Thyroid gland (tissue), 4 donors: ENCODE measurements around the gene CAPG. TPM values are rescaled to one million over a fixed set of nuclear protein-coding genes. Genes with fewer than 3 reads are reported as not detected.

Source experiments
- DNase-seq, 2 donors: peaks; one replicate each; pipeline ENCODE4 v3.0.0-alpha.2; 2019
- H3K27ac ChIP-seq, 3 donors: fragments of 200-600 bp; sonication (generic); 1 replicate in 2 of 3; 2 replicates in 1 of 3; pipeline ENCODE4 v1.5.1; 2016 to 2019; ENCODE audit warnings: mild to moderate bottlenecking in 1 of 3, moderate library complexity in 1 of 3
- H3K27me3 ChIP-seq: fragments of 200-600 bp; sonication (generic); one replicate; pipeline ENCODE4 v1.5.1; 2019
- H3K36me3 ChIP-seq, 2 donors: fragments of 200-600 bp; sonication (generic); one replicate each; pipeline ENCODE4 v1.5.1; 2016 to 2019
- H3K4me1 ChIP-seq, 2 donors: fragments of 200-600 bp; sonication (generic); one replicate each; pipeline ENCODE4 v1.5.1; 2017 to 2019
- H3K4me3 ChIP-seq, 3 donors: fragments of 200-600 bp; sonication (generic); replicated peaks in 1 of 3; 1 replicate in 2 of 3; 2 replicates in 1 of 3; pipeline ENCODE4 v1.5.1; 2016; ENCODE audit warnings: mild to moderate bottlenecking in 1 of 3
- H3K9me3 ChIP-seq: fragments of 200-600 bp; sonication (generic); one replicate; pipeline ENCODE4 v1.5.1; 2017
- POLR2A ChIP-seq, 2 donors: fragments of 450-650 bp; IDR thresholded peaks; one replicate each; pipeline ENCODE4 v1.6.1; 2017; ENCODE audit warnings: antibody characterized with exemption in 2 of 2, mild to moderate bottlenecking in 2 of 2, moderate library complexity in 1 of 2
- WGBS, 2 donors: methylation state at CpG; one replicate each; pipeline ENCODE4 v1.1.5; 2017; 5-methylcytosine and 5-hydroxymethylcytosine counted together
- intact Hi-C: fragments of 100-400 bp; cut with DNase I; formaldehyde crosslinking; loops from one replicate; pipeline ENCODE4 v1.15.1; 2023
- total RNA-seq, 4 donors: library from RNA; depleted of rRNA; stranded (reverse); fragments of >200 nt; gene quantifications; one replicate each; pipeline ENCODE4 v1.2.3, GENCODE V29; 2016
- TF ChIP-seq, protein P1 (sequence below), 6 experiments: fragments of 200-600 bp in 3 of 6; fragments of 450-650 bp in 3 of 6; sonication (generic) in 3 of 6; IDR thresholded peaks; one replicate each; pipeline ENCODE4 v1.5.1; 2016 to 2019; ENCODE audit warnings: antibody characterized with exemption in 6 of 6, mild to moderate bottlenecking in 2 of 6, inconsistent platforms in 1 of 6, moderate library complexity in 1 of 6

The CAPG gene
- total RNA-seq, 4 donors from 2014 or later: 155 to 257 (median 225) TPM

GRCh38 chr2:85421260-85422071, 11.3 kb upstream of the CAPG start:
- Histone ChIP-seq H3K9me3 (no peaks in the 10 kb centered on the region), H3K4me3 (no peak overlapping the region), H3K27ac (peak overlapping the region; percentile 97 to 98 (median 98)), H3K36me3 (no peaks in the 10 kb centered on the region), H3K4me1 (peaks cover 44 to 50% of the 10 kb centered on the region in 2 donors), H3K27me3 (no peaks in the 10 kb centered on the region)
- TF ChIP-seq, protein P1, sequence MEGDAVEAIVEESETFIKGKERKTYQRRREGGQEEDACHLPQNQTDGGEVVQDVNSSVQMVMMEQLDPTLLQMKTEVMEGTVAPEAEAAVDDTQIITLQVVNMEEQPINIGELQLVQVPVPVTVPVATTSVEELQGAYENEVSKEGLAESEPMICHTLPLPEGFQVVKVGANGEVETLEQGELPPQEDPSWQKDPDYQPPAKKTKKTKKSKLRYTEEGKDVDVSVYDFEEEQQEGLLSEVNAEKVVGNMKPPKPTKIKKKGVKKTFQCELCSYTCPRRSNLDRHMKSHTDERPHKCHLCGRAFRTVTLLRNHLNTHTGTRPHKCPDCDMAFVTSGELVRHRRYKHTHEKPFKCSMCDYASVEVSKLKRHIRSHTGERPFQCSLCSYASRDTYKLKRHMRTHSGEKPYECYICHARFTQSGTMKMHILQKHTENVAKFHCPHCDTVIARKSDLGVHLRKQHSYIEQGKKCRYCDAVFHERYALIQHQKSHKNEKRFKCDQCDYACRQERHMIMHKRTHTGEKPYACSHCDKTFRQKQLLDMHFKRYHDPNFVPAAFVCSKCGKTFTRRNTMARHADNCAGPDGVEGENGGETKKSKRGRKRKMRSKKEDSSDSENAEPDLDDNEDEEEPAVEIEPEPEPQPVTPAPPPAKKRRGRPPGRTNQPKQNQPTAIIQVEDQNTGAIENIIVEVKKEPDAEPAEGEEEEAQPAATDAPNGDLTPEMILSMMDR (IDR thresholded peaks at IDR 0.05): no peak
- TF ChIP-seq POLR2A (IDR thresholded peaks at IDR 0.05): peak in 1 of 2 donors; percentile 2
- peak; percentile 77 to 81 for DNase-seq
- WGBS, 2 donors: 42 to 44% methylated on average over 13 of the region's 13 CpGs
- intact Hi-C loops: loop anchor here (2.0 kb wide), 1 partner anchor 129 kb away; no protein-coding TSS in a partner anchor

GRCh38 chr2:85420536-85421259, 10.5 kb upstream of the CAPG start:
- DNase-seq: peak; percentile 88 to 91
- Histone ChIP-seq H3K4me1 (peaks cover 46 to 56% of the 10 kb centered on the region in 2 donors), H3K9me3 (no peaks in the 10 kb centered on the region), H3K27ac (peak overlapping the region; percentile 97 to 98 (median 98)), H3K4me3 (no peak overlapping the region), H3K36me3 (no peaks in the 10 kb centered on the region), H3K27me3 (no peaks in the 10 kb centered on the region)
- 23 to 28% methylated on average over 19 to 22 of the region's 22 CpGs for WGBS, 2 donors
- TF ChIP-seq, protein P1 (IDR thresholded peaks at IDR 0.05): peak; percentile 99 to 100 (median 100)
- no peak for TF ChIP-seq POLR2A (IDR thresholded peaks at IDR 0.05)
- intact Hi-C loops: loop anchor here (2.0 kb wide), 1 partner anchor 130 kb away; no protein-coding TSS in a partner anchor

DNA sequence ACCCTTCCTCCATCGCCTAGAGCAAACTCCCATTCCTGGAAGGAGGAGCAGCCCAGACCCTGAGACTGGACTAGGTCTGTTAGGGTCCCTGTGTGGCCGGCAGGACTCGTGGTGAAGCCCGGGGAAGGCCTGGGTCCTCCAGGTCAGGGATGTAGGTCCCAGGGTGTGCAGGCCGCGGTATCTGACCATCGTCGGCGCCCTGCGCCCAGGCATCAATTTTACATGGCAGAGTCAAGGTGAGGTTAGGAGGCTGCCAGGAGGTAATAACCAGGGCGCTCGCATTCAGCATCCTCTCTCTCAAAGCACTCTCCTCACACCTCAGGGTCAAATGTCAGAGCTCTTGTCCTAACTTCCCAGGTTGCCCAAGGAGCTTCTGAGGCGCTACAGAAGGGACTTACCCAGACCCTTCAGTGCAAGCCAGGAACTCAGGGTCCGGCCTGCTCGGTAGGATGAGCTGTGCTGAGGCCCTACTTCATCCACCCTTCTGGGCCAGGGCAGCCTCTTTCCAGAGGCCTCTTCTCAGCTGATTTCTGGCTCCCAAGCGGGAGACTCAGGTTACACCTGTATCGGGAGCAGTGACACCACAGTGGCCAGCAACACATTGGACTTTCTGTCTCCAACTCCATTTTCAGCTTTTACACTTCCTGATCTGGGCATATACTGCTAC, 9.0 kb upstream of the CAPG start:
- TF ChIP-seq, protein P1 (IDR thresholded peaks at IDR 0.05): no peak
- TF ChIP-seq POLR2A (IDR thresholded peaks at IDR 0.05): no peak
- H3K9me3 ChIP-seq: no peaks in the 10 kb centered on the region
- 48 to 73% methylated on average over 10 to 13 of the region's 17 CpGs for WGBS, 2 donors
- DNase-seq: peak; percentile 33
- no peaks in the 10 kb centered on the region for H3K27me3 ChIP-seq
- peak overlapping the region; percentile 40 to 53 (median 51) for H3K4me3 ChIP-seq
- intact Hi-C loops: loop anchor here (10.0 kb wide), 1 partner anchor 64 kb away; the partner anchor contains the start of genes ELMOD3 and RETSAT
- H3K27ac ChIP-seq: peak overlapping the region; percentile 97 to 98 (median 98)
- H3K4me1 ChIP-seq: peaks cover 62 to 72% of the 10 kb centered on the region in 2 donors
- no peaks in the 10 kb centered on the region for H3K36me3 ChIP-seq

GRCh38 chr2:85418132-85419008, 8.2 kb upstream of the CAPG start, which contains the start of gene SH2D6:
SH2D6 (plus strand) TSS chr2:85418714; CDS start chr2:85429466, 10,752 bp downstream.
- WGBS, 2 donors: 21 to 46% methylated on average over 17 to 32 of the region's 57 CpGs
- intact Hi-C loops: loop anchor here (10.0 kb wide), 1 partner anchor 64 kb away; the partner anchor contains the start of genes ELMOD3 and RETSAT
- Histone ChIP-seq H3K9me3 (no peaks in the 10 kb centered on the region), H3K27me3 (no peaks in the 10 kb centered on the region), H3K27ac (peak within 1 kb of the TSS; percentile 97 to 98 (median 98)), H3K36me3 (no peaks in the 10 kb centered on the region), H3K4me1 (peaks cover 70 to 75% of the 10 kb centered on the region in 2 donors), H3K4me3 (peak within 1 kb of the TSS; percentile 40 to 53 (median 51))
- peak; percentile 83 to 85 for DNase-seq
- TF ChIP-seq POLR2A (IDR thresholded peaks at IDR 0.05): peak in 1 of 2 donors; percentile 74
- TF ChIP-seq, protein P1 (IDR thresholded peaks at IDR 0.05): no peak
